ENCODE measurements around the gene CGNL1.

The CGNL1 gene

GRCh38 chr15:57388464-57388863, 12.2 kb downstream of the CGNL1 start:
- no peak for DNase-seq (ENCODE audit: low spot score)

GRCh38 chr15:57389991-57390390, 13.7 kb downstream of the CGNL1 start:
- DNase-seq (ENCODE audit: low spot score) = no peak

DNA sequence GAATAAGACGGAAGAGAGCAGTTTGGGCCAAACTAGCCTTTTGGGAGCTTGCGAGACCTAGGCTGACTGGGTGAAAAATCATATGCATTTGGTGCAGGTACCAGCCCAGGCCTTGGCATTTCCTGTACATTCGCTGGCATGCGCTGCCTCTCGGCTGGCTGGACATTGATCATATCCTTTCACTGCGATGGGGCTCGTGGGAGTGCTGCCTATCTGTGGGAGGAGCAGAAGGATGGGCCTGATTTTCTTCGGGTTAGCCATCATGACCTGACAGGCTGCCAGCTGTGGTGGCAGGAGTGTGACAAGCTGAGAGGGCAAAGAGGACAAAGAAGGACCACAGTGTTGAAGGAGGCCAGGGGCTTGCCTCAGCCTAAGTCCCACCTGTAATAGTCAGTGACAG, 14.3 kb downstream of the CGNL1 start:
- DNase-seq (ENCODE audit: low spot score) = no peak

DNA sequence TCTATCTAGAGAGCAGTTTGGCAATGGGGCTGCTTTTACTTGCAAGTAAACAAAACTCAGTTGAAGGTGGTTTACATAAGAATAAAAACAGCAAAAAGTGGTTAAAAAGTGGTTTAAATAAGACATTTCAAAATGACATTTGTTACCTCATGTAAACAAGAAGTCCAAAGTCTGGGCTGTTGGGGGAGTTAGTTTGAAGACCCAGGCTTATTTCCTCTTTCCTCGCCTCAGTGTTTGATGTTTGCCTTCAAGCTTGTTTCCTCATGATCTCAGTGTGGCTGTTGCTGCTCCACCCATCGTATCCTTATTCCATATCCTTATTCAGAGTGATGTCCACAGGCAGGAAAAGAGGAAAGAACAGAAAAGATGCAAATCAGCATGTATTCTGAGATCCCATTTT, 15.2 kb downstream of the CGNL1 start:
- DNase-seq (ENCODE audit: low spot score) = no peak

- DNase-seq (ENCODE audit: low spot score) = no peak
Observed at GRCh38 chr15:57393061-57393460, 16.8 kb downstream of the CGNL1 start.

DNA sequence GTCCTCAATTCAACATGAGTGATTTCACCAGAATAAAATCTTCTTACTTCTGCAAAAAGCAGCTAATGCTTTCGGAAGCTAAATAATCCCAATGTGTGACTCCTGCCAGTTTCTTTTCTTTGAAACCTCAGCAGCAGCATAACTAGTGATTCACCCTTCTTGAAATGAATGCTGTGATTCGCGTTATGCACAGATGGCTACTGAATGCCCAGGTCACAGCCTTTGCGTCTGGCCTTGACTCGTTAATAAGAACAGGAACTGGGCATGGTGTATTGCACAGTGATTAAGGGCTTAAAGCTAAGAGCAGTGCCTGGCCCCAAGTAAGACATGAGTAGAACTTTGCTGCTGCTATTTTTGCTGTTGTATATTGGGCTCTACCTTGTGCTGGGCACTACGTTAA, 19.0 kb downstream of the CGNL1 start:
- no peak for DNase-seq (ENCODE audit: low spot score)

- no peak for DNase-seq (ENCODE audit: low spot score)
Observed at GRCh38 chr15:57398336-57398735, 22.0 kb downstream of the CGNL1 start.

DNA sequence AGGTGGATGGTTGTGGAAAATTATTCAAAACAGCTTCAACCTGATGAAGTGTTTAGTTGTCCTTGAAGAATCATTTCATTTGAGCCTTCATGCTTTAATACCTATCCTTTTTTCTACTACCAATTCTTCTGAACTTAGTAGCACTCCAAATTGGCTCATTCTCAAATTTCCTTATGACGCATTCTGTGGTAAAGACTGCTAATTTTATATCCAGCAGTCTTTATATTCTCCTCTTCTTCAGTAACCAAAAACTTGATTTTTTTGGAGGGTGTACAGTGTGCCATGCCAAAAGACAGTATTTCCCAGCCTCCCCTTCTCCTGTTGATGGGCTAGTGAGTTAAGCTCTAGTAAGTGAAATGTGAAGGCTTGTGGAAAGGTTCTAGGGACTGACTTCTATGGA, 25.2 kb downstream of the CGNL1 start:
- no peak for DNase-seq (ENCODE audit: low spot score)

GRCh38 chr15:57403017-57403416, 26.7 kb downstream of the CGNL1 start:
- no peak for DNase-seq (ENCODE audit: low spot score)

DNA sequence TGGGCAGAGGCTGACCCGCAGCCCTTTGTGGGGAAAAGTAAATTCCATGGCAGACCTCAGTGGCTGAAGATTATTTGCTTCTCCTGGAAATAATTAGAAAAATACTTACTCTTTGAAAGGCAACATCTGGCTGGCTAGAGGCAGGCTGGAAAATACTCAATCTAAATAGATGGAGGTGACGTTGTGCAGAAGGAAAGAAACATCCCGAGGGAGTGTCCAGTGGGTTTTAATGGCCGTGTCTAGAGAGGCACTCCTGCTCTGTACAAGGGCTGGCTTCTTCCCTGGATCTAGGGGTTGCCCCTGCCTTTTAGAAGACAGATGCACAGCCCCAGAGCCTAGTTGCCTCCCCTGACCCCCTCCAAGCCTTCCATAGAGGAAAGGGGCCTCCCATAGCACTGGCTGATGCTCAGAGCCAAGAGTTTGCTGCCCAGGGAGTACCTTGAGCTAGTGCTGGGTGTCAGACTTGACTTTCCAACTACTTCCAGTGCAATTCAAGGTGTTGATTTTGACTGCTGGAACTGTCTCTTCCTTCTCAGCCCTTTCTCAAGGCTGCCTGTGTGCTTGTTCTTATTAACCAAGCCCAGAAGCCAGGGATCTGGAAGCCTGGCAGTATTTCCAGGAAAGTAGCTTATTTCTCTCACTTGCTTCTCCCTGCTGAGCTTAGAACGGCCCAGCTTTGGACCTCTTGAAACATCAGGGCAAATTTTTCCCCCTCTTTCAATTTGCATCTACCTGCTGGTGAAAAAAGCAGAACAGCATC, 27.4 kb downstream of the CGNL1 start:
- DNase-seq (ENCODE audit: low spot score) = no peak

GRCh38 chr15:57405133-57405532, 28.8 kb downstream of the CGNL1 start:
- no peak for DNase-seq (ENCODE audit: low spot score)

GRCh38 chr15:57406062-57406772, 29.9 kb downstream of the CGNL1 start:
- no peak for DNase-seq (ENCODE audit: low spot score)

DNA sequence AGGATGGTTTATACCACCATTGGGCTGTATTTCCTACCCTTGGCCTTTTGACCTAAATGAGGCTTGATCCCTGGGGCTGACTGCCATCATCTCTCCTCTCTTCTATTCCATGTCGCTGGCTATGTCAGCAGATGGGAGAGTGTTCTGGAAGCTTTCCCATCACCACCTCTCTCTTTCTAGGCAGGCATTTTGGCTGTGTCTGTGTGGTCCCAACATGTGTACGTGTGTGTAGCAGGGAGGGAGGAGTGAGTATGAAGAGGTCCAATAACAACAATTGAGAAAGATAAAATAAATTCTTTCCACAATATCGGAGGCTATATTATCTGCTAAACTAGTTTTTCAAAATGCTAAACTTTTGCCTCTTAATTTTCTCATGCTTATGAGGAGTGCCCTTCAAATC, 34.1 kb downstream of the CGNL1 start:
- DNase-seq (ENCODE audit: low spot score) = no peak

DNA sequence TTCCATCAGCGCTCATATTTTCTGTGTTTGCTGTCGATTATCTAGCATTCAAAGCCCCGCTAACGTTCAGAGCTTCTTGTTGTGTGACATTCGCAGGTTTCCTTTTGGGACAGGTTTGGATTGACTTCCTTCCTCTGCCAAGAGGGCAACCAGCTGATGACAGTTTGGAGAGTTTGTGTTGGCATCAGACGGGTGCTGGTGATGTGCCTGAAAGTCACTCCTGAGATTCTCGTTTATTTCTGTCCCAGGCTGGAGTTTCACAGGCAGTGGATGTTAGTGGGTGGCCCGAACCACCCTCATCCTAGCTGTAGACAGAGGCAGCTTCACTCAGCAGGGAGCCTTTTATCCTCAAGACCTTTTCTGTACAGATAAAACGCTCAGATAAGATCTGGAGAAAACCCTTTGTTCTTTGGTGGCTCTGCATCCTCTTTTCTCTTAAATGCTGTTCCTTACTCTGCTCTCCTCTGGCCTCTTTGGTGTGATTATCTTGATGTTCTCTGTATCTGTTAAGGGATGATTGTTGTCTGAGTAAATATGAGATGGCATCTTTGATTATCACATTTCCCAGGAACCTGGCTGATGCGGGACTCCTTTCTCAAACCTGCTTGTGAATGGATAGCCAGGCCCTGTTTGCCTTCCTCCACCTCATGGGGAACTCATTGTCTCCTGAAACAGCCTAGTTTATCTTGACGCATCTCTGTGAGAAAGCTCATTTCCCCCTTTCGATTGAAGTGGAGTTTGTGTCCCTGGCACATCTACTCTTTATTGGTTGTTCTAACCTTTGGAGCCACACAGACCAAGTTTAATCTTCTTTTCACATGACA, 35.9 kb downstream of the CGNL1 start:
- no peak for DNase-seq (ENCODE audit: low spot score)

GRCh38 chr15:57415602-57416001, 39.3 kb downstream of the CGNL1 start:
- DNase-seq (ENCODE audit: low spot score) = no peak

DNA sequence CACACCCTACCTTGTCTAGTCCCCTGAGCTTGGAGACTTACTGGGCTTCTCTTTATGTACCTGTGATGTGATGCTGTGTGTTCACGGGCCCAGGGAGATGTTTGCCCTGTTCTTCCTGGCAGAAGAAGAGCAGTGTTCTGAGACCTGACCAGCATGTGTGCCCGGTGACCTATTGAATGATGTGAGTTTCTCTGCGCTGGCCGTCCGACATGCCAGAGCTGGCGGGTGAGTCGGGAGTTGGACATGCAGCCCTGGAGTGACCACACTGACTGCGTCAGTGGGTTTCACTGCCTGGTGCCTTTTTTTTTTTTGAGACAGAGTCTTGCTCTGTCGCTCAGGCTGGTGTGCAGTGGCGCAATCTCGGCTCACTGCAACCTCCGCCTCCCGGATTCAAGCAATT, 42.3 kb downstream of the CGNL1 start:
- DNase-seq (ENCODE audit: low spot score) = no peak

- no peak for DNase-seq (ENCODE audit: low spot score)
Observed at GRCh38 chr15:57419335-57419734, 43.0 kb downstream of the CGNL1 start.

- DNase-seq (ENCODE audit: low spot score) = no peak
Observed at GRCh38 chr15:57421110-57421509, 44.8 kb downstream of the CGNL1 start.

GRCh38 chr15:57421551-57421950, 45.2 kb downstream of the CGNL1 start:
- DNase-seq (ENCODE audit: low spot score) = no peak

DNA sequence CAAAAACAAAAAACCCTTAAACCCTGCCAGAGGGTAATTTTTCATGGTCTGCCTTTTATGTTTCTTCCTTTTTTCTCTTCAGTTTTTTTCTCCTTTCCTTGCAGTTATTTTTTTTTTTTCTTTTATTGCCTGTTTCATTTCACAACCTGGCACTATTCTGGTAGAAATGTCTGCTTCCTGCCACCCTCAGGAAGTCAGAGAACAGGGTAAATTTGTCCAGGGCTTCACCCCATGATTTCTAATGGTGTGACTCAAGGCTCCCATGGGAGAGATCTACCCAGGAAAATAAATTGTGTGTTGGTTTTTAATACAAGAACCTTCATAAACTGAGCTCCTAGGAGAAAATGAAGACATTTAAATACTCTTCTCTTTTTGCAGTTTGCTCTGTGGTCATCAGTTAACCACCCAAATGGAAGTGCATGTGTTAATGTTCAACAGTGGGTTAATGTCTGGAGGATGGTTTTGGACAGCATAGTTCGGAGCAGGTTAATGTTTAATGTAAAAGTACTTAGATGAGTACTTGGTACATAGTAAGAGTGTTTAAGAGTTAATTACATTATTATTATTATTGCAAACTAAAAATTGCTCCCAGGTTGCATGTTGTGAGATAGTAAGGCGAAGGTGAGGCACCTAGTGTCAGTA, 45.9 kb downstream of the CGNL1 start:
- DNase-seq (ENCODE audit: low spot score) = no peak

GRCh38 chr15:57423599-57424140, 47.4 kb downstream of the CGNL1 start:
- DNase-seq (ENCODE audit: low spot score) = no peak

Measured in activated CD4-positive, alpha-beta T cell treated with anti-CD3 and anti-CD28 coated beads, Interleukin-2, Interleukin-4, amounts not matched to agents 100 ng/mL and 50 ng/mL, durations not matched to agents 16 hours and 8 hours (primary cell).